ENCODE measurements around the gene PRRT1B. TPM values are rescaled to one million over a fixed set of nuclear protein-coding genes. Genes with fewer than 3 reads are reported as not detected.

The PRRT1B gene
- total RNA-seq, 2 donors from 2014 or later, result not detected

DNA sequence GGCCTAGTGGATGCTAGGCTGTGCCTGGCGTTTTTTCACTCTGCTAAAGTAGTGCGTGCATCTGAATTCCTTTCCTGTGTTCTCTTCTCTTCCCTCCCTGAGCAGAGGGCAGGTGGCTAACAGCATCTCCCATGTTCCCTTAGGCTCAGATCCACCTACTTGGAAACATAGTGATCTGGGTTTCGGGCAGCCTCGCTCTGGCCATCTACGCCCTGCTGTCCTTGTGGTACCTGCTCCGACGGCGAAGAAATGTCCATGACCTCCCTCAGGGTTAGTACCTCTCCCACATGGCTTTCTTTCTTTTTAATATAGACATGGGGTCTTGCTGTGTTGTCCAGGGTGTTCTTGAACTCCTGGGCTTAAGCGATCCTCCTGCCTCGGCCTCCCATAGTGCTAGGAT is 24.1 kb upstream of the PRRT1B start:
- ATAC-seq (no peak), DNase-seq (no peak)
- intact Hi-C loops (cut with DNase I), result no loop called here

DNA sequence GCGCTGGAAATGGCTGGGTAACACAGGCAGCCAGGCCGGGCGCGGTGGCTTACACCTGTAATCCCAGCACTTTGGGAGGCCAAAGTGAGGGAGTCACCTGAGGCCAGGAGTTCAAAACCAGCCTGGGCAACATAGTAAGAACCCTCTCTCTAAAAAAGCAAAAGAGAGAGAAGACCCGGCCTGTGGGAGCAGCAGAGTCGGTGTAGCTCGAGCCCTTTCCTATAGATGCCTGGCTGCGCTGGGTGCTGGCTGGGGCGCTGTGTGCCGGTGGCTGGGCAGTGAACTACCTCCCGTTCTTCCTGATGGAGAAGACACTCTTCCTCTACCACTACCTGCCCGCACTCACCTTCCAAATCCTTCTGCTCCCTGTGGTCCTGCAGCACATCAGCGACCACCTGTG is 23.5 kb upstream of the PRRT1B start:
- ATAC-seq (no peak), DNase-seq (no peak)
- intact Hi-C loops (cut with DNase I), result no loop called here

- no peak for ATAC-seq
- intact Hi-C loops (cut with DNase I), result no loop called here
- no peak for DNase-seq
These were observed 22.9 kb upstream of the PRRT1B start for GRCh38 chr9:131522257-131523085.

- intact Hi-C loops (cut with DNase I), result no loop called here
- DNase-seq (no peak), ATAC-seq (no peak)
These were observed 22.3 kb upstream of the PRRT1B start for GRCh38 chr9:131523086-131523388.

- intact Hi-C loops (cut with DNase I), result no loop called here
- DNase-seq (no peak), ATAC-seq (peak in 1 of 2 donors; percentile 9)
These were observed 21.6 kb upstream of the PRRT1B start for GRCh38 chr9:131523451-131524435.

- intact Hi-C loops (cut with DNase I), result no loop called here
- DNase-seq (no peak), ATAC-seq (no peak)
These were observed 20.5 kb upstream of the PRRT1B start for GRCh38 chr9:131524665-131525315.

DNA sequence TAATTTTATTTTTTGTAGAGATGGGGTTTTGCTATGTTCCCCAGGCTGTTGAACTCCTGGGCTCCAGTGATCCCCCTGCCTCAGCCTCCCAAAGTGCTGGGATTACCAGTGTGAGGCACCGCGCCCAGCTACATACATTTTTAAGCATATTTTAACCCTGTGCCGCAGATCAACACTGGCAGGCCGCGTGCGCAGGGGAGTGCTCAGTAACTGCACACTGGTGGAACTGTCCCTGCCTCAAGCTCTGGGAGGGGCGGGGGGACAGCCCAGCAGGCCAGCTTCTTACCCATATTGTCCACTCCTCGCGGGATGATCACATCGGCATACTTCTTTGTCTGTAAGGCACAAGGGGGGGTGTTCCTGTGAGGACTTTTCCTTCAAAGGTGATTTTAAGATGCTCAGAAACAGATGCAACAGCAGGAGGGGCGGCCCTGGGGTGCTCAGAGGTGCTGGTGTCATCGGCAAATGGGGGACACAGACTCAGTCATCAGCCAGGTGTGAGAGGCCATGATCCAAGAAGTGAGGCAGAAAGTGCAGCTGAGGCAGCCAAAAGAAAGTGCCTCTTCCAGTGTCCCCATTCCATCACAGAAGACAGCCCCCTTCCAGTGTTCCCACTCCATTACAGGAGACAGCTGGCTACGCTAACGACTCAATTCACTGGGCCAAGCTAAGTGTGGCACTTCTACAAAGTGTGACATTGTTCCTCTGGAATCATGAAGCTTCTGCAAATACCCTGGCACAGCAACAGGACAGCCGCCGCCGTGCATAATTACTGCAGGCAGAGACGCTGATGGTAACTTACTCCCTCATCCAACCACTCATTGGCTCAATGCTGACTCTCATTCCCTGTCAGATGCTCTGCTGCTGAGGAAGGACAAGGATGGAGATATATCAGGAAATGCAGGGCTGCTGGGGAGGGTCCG is 19.4 kb upstream of the PRRT1B start:
- intact Hi-C loops (cut with DNase I), result no loop called here
- ATAC-seq (peak in 1 of 2 donors; percentile 25), DNase-seq (no peak)

GRCh38 chr9:131528186-131528585 is 17.1 kb upstream of the PRRT1B start:
- DNase-seq, result no peak
- ATAC-seq, result no peak
- intact Hi-C loops (cut with DNase I), result no loop called here

DNA sequence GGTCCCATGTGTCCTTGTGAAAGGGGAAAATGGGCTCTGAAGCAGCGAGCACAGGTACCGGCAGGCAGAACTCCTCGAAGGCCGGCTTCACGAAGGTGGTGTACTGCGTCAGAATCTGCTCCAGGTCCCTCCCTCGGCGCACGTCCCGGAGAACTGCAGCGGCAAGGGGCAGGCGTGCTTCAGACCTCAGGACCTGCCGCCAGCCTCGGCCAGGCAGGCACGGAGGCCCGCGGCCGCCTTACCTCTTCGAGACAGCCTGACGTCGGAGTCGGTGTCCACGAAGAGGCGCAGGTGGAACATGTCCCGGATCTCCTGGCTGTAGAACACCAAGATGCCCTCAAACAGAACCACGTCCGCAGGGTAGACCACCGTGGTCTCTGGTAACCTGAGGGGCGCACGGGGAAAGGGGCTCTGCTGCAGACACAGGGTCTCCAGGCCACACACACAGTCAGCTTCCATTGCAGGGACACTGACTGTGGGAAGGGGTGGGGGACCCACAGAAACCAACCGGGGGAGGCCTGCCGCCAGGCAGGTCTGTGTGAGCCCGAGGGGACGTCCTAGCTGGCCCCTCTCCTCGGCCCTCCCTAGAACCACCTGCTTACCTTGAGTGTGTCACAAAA is 16.3 kb upstream of the PRRT1B start:
- intact Hi-C loops (cut with DNase I), result no loop called here
- DNase-seq, result no peak
- no peak for ATAC-seq

DNA sequence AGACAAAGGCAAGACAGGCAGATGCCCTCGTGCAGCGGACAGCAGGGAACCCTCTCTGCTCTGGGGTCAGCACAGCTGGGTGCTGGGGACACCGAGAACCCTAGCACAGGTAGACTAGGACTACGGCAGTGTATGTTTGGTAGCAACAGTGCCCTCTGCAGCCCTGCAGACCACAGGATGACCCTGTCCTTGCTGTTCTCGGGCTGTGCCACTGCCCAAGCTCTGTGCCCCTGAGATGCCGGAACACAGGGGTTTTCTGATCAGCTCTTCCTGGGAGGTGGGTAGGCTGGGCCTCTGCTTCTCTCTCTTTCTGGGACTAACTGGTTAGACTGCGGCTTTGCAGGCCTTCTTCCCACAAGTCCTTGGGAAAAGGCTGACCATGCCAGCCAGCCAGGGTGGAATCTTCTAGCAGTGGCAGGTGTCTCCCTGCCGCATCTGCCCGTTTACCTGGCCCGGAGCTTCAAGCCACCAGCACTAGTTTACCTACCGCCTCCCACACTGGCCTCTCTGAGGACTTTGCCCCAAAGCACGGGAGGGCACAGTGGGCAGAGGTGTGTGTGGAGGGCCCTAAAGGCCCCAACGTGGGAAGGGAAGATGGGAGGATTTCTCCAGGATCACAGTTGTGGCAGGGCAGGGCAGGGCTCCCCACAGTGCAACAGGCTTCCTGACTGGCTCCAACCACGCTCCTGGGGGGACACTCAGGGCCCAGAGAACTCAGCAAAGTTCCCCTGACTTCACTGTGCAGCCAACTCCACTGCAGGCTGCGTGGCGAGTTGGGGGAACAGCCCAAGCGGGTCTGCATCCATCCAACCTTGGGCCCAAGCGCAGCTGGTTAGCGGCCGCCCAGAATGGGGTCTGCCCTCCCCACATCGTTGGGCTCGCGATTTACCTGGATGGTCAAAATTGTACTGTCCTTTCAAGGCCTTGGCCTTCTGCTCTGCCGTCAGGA is 15.5 kb upstream of the PRRT1B start:
- no peak for ATAC-seq
- no peak for DNase-seq
- intact Hi-C loops (cut with DNase I), result no loop called here

DNA sequence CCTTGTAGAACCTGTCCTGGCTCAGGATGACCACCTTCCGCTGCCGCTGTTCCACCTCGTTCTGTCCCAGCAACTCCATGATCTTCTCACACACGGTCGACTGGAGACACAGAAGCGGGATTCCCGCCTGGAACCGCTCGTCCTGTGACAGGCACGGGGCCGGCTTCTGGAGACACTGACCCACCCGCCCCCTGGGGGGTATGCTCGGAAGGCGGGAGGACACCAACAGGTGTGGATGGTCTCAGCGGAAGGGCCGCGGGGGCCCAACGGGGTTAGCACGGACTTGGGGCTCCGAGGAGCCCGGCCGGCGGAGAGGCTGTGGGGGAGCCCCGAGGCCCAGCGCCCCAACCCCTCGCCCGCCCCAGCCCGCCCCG is 14.8 kb upstream of the PRRT1B start:
- intact Hi-C loops (cut with DNase I), result no loop called here
- DNase-seq, result no peak
- peak; percentile 16 to 28 for ATAC-seq

DNA sequence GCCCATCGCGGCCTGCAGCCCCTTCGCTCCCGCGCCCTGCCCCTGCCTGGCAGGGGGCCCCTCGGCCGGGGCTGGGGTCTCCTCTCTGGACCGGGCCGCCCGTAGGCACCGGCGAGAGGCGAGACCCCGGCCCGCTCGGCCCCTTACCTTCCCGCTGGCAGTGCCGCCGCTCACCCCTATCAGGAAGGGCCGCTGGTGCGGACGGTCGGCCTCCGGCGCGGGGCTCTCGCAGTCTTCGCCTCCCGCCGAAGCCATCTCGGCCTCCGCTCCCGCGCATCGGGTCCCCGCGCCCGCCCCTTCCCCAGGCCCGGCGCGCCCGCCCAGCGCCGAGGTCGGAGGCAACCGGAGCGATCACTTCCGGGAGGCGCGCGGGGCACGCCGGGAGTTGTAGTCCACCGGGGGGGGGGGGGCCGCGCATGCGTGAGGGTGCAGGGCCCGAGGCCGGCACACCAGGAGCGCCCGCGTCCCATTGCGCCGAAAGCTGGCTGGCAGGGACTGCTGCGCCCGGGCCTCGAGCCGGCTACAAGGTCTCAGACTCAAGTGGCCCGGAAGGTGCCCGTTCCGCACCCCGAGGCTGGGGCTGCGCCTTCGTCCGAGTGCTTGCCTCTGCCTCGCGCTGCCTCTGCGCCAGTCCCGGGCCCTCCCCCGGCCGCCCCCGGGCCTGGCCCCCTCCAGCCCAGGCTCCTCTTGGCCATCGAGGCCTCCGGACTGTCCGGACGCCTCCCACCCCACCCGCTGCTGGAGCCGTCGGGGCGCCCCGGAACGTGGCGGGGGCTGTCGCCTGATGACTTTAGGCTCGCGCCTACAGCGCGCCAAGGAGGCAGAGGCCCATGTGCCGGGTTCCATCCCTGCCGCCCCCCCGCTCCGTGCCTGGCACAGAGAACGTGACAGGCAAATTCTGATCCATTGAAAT is 14.1 kb upstream of the PRRT1B start, which contains the start of gene UCK1:
Gene UCK1 (minus strand): TSS at position 344 of the 913 bp plus-strand sequence. CDS start 89 bp downstream, at position 255.
- intact Hi-C loops (cut with DNase I), result no loop called here
- DNase-seq (peak; percentile 87), ATAC-seq (peak; percentile 98)

GRCh38 chr9:131534721-131535237 is 10.5 kb upstream of the PRRT1B start:
- intact Hi-C loops (cut with DNase I), result no loop called here
- ATAC-seq, result no peak

GRCh38 chr9:131537946-131538345 is 7.4 kb upstream of the PRRT1B start:
- ATAC-seq, result no peak
- intact Hi-C loops (cut with DNase I), result no loop called here
- DNase-seq, result no peak

More at GRCh38 chr9:131534721-131535237, 10.5 kb upstream of the PRRT1B start:
- DNase-seq, result no peak

- no peak for ATAC-seq
- no peak for DNase-seq
- intact Hi-C loops (cut with DNase I), result no loop called here
These were observed 6.0 kb upstream of the PRRT1B start for GRCh38 chr9:131539223-131539923.
